Measurements from ENCODE around the gene DENND1A. TPM values are rescaled to one million over a fixed set of nuclear protein-coding genes. Genes with fewer than 3 reads are reported as not detected.
"Not testable (repeated sequence)": the region's sequence is repeated elsewhere in the genome, so short reads cannot be mapped to it uniquely, and the experiment has no call there.

DENND1A gene
- total and polyA plus RNA-seq, 4 experiments from 2014 or later = 1.4 to 14.2 (median 9.9) TPM

GRCh38 chr9:123437201-123437600 lies 492.7 kb downstream of the DENND1A start:
- Histone ChIP-seq H3K4me1 (ENCODE audit: insufficient read depth, low read length) (no peaks in the 10 kb centered on the region), H3K27ac (ENCODE audit: low read depth, low read length) (no peak overlapping the region), H3K9me3 (ENCODE audit: control insufficient read depth in 1 of 2, low read length in 2 of 2) (no peaks in the 10 kb centered on the region), H3K27me3 (ENCODE audit: insufficient read depth, low read length) (no peaks in the 10 kb centered on the region), H3K4me3 (ENCODE audit: low read length in 2 of 2) (no peak overlapping the region), H3K36me3 (ENCODE audit: insufficient read depth, low read length) (no peaks in the 10 kb centered on the region)
- peaks cover 0 to 4% (median 0%) of the 10 kb centered on the region in 4 donors for H3K4me1 Mint-ChIP-seq
- intact Hi-C loops (cut with micrococcal nuclease) = no loop called here
- H3K9me3 Mint-ChIP-seq = no peaks in the 10 kb centered on the region
- ChIA-PET CTCF (ENCODE audit: partially characterized antibody) (interaction anchor here (0.7 kb wide), 1 partner anchor 39 kb away, joined by 3 read pairs; no protein-coding TSS in a partner anchor), POLR2A (ENCODE audit: partially characterized antibody) (no interaction called here)
- H3K27ac Mint-ChIP-seq = no peak overlapping the region
- H3K36me3 Mint-ChIP-seq = peaks cover 54 to 58% of the 10 kb centered on the region in 2 donors
- H3K4me3 Mint-ChIP-seq = no peak overlapping the region
- H3K27me3 Mint-ChIP-seq = no peaks in the 10 kb centered on the region
- DNase-seq = no peak

- Histone ChIP-seq H3K27me3 (ENCODE audit: insufficient read depth, low read length) (no peaks in the 10 kb centered on the region), H3K36me3 (ENCODE audit: insufficient read depth, low read length) (no peaks in the 10 kb centered on the region), H3K4me1 (ENCODE audit: insufficient read depth, low read length) (no peaks in the 10 kb centered on the region), H3K4me3 (ENCODE audit: low read length in 2 of 2) (no peak overlapping the region), H3K9me3 (ENCODE audit: control insufficient read depth in 1 of 2, low read length in 2 of 2) (no peaks in the 10 kb centered on the region), H3K27ac (ENCODE audit: low read depth, low read length) (no peak overlapping the region)
- CTCF ChIA-PET (ENCODE audit: partially characterized antibody) = interaction anchor here (0.9 kb wide), 1 partner anchor 28 kb away, joined by 3 read pairs; no protein-coding TSS in a partner anchor
- Mint-ChIP-seq H3K4me3 (no peak overlapping the region), H3K4me1 (peaks cover 0 to 4% (median 0%) of the 10 kb centered on the region in 4 donors), H3K27ac (no peak overlapping the region), H3K36me3 (peaks cover 57 to 69% of the 10 kb centered on the region in 2 donors), H3K9me3 (no peaks in the 10 kb centered on the region), H3K27me3 (no peaks in the 10 kb centered on the region)
- intact Hi-C loops (cut with micrococcal nuclease) = no loop called here
- POLR2A ChIA-PET (ENCODE audit: partially characterized antibody) = no interaction called here
- DNase-seq = no peak
Observed at GRCh38 chr9:123435471-123435870, 494.5 kb downstream of the DENND1A start.

GRCh38 chr9:123434619-123435240 lies 495.2 kb downstream of the DENND1A start:
- H3K36me3 Mint-ChIP-seq = peaks cover 58 to 71% of the 10 kb centered on the region in 2 donors
- no peak overlapping the region for H3K27ac ChIP-seq (ENCODE audit: low read depth, low read length)
- no peaks in the 10 kb centered on the region for H3K27me3 Mint-ChIP-seq
- ChIA-PET CTCF (ENCODE audit: partially characterized antibody) (no interaction called here), POLR2A (ENCODE audit: partially characterized antibody) (no interaction called here)
- no peaks in the 10 kb centered on the region for H3K4me1 ChIP-seq (ENCODE audit: insufficient read depth, low read length)
- no peak for DNase-seq
- no peaks in the 10 kb centered on the region for H3K9me3 Mint-ChIP-seq
- no peaks in the 10 kb centered on the region for H3K9me3 ChIP-seq (ENCODE audit: control insufficient read depth in 1 of 2, low read length in 2 of 2)
- no peaks in the 10 kb centered on the region for H3K27me3 ChIP-seq (ENCODE audit: insufficient read depth, low read length)
- peaks cover 0 to 4% (median 0%) of the 10 kb centered on the region in 4 donors for H3K4me1 Mint-ChIP-seq
- no peaks in the 10 kb centered on the region for H3K36me3 ChIP-seq (ENCODE audit: insufficient read depth, low read length)
- H3K4me3 ChIP-seq (ENCODE audit: low read length in 2 of 2) = no peak overlapping the region
- intact Hi-C loops (cut with micrococcal nuclease) = no loop called here
- peak overlapping the region in 1 of 7 donors; percentile 43 for H3K27ac Mint-ChIP-seq
- no peak overlapping the region for H3K4me3 Mint-ChIP-seq

- Histone ChIP-seq H3K4me1 (ENCODE audit: insufficient read depth, low read length) (no peaks in the 10 kb centered on the region), H3K9me3 (ENCODE audit: control insufficient read depth in 1 of 2, low read length in 2 of 2) (no peaks in the 10 kb centered on the region), H3K27ac (ENCODE audit: low read depth, low read length) (no peak overlapping the region), H3K4me3 (ENCODE audit: low read length in 2 of 2) (no peak overlapping the region), H3K36me3 (ENCODE audit: insufficient read depth, low read length) (no peaks in the 10 kb centered on the region), H3K27me3 (ENCODE audit: insufficient read depth, low read length) (no peaks in the 10 kb centered on the region)
- intact Hi-C loops (cut with micrococcal nuclease) = no loop called here
- ChIA-PET CTCF (ENCODE audit: partially characterized antibody) (no interaction called here), POLR2A (ENCODE audit: partially characterized antibody) (no interaction called here)
- H3K4me1 Mint-ChIP-seq = peaks cover 0 to 4% (median 0%) of the 10 kb centered on the region in 4 donors
- H3K36me3 Mint-ChIP-seq = peaks cover 62 to 69% of the 10 kb centered on the region in 2 donors
- H3K27me3 Mint-ChIP-seq = no peaks in the 10 kb centered on the region
- H3K27ac Mint-ChIP-seq = no peak overlapping the region
- no peak for DNase-seq
- no peak overlapping the region for H3K4me3 Mint-ChIP-seq
- H3K9me3 Mint-ChIP-seq = no peaks in the 10 kb centered on the region
Observed at GRCh38 chr9:123432331-123433236, 497.3 kb downstream of the DENND1A start.

GRCh38 chr9:123431581-123431980 lies 498.3 kb downstream of the DENND1A start:
- CTCF ChIA-PET (ENCODE audit: partially characterized antibody) = no interaction called here
- intact Hi-C loops (cut with micrococcal nuclease) = no loop called here
- H3K36me3 ChIP-seq (ENCODE audit: insufficient read depth, low read length) = no peaks in the 10 kb centered on the region

GRCh38 chr9:123428450-123428849 lies 501.5 kb downstream of the DENND1A start:
- H3K27me3 ChIP-seq (ENCODE audit: insufficient read depth, low read length); H3K4me1 ChIP-seq (ENCODE audit: insufficient read depth, low read length); CTCF ChIA-PET (ENCODE audit: partially characterized antibody); H3K4me3 Mint-ChIP-seq; H3K36me3 ChIP-seq (ENCODE audit: insufficient read depth, low read length); H3K4me1 Mint-ChIP-seq; H3K4me3 ChIP-seq (ENCODE audit: low read length in 2 of 2); DNase-seq; H3K27ac ChIP-seq (ENCODE audit: low read depth, low read length); intact Hi-C loops (cut with micrococcal nuclease); H3K9me3 Mint-ChIP-seq; H3K27me3 Mint-ChIP-seq; H3K27ac Mint-ChIP-seq; POLR2A ChIA-PET (ENCODE audit: partially characterized antibody); H3K9me3 ChIP-seq (ENCODE audit: control insufficient read depth in 1 of 2, low read length in 2 of 2): not testable (repeated sequence)
- H3K36me3 Mint-ChIP-seq = peaks cover 43 to 57% of the 10 kb centered on the region in 2 donors

More at GRCh38 chr9:123431581-123431980, 498.3 kb downstream of the DENND1A start:
- H3K4me3 Mint-ChIP-seq = no peak overlapping the region
- H3K27me3 Mint-ChIP-seq = no peaks in the 10 kb centered on the region
- Histone ChIP-seq H3K27me3 (ENCODE audit: insufficient read depth, low read length) (no peaks in the 10 kb centered on the region), H3K9me3 (ENCODE audit: control insufficient read depth in 1 of 2, low read length in 2 of 2) (no peaks in the 10 kb centered on the region), H3K4me1 (ENCODE audit: insufficient read depth, low read length) (no peaks in the 10 kb centered on the region), H3K4me3 (ENCODE audit: low read length in 2 of 2) (no peak overlapping the region), H3K27ac (ENCODE audit: low read depth, low read length) (no peak overlapping the region)
- POLR2A ChIA-PET (ENCODE audit: partially characterized antibody) = no interaction called here
- no peak overlapping the region for H3K27ac Mint-ChIP-seq
- no peaks in the 10 kb centered on the region for H3K9me3 Mint-ChIP-seq
- peaks cover 53 to 62% of the 10 kb centered on the region in 2 donors for H3K36me3 Mint-ChIP-seq
- no peak for DNase-seq
- H3K4me1 Mint-ChIP-seq = peaks cover 0 to 4% (median 0%) of the 10 kb centered on the region in 4 donors

GRCh38 chr9:123426406-123426805 lies 503.5 kb downstream of the DENND1A start:
- H3K27ac ChIP-seq (ENCODE audit: low read depth, low read length) = no peak overlapping the region
- Mint-ChIP-seq H3K4me3 (no peak overlapping the region), H3K36me3 (peaks cover 31 to 43% of the 10 kb centered on the region in 2 donors), H3K27me3 (no peaks in the 10 kb centered on the region), H3K27ac (no peak overlapping the region), H3K4me1 (no peaks in the 10 kb centered on the region), H3K9me3 (no peaks in the 10 kb centered on the region)
- no peaks in the 10 kb centered on the region for H3K27me3 ChIP-seq (ENCODE audit: insufficient read depth, low read length)
- H3K36me3 ChIP-seq (ENCODE audit: insufficient read depth, low read length) = no peaks in the 10 kb centered on the region
- no peaks in the 10 kb centered on the region for H3K4me1 ChIP-seq (ENCODE audit: insufficient read depth, low read length)
- H3K9me3 ChIP-seq (ENCODE audit: control insufficient read depth in 1 of 2, low read length in 2 of 2) = no peaks in the 10 kb centered on the region
- ChIA-PET POLR2A (ENCODE audit: partially characterized antibody) (no interaction called here), CTCF (ENCODE audit: partially characterized antibody) (no interaction called here)
- no peak overlapping the region for H3K4me3 ChIP-seq (ENCODE audit: low read length in 2 of 2)
- no peak for DNase-seq
- intact Hi-C loops (cut with micrococcal nuclease) = no loop called here
